IPS-18a (cell line): ENCODE results near the gene EGF.

Source experiments
- H3K27ac ChIP-seq: one replicate; pipeline ENCODE4 v1.5.1; 2013; ENCODE audit warnings: low read length
- H3K27me3 ChIP-seq: one replicate; pipeline ENCODE4 v1.6.1; 2013; ENCODE audit warnings: mild to moderate bottlenecking, low read length; ENCODE audit not compliant: control insufficient read depth, insufficient read depth
- H3K36me3 ChIP-seq: one replicate; pipeline ENCODE4 v1.6.1; 2013; ENCODE audit warnings: low read depth, low read length; ENCODE audit not compliant: control insufficient read depth
- H3K4me1 ChIP-seq: one replicate; pipeline ENCODE4 v1.6.1; 2013; ENCODE audit warnings: low read depth, low read length; ENCODE audit not compliant: control insufficient read depth
- H3K4me3 ChIP-seq: one replicate; pipeline ENCODE4 v1.5.1; 2013; ENCODE audit warnings: low read length
- H3K9ac ChIP-seq: one replicate; pipeline ENCODE4 v1.6.1; 2013; ENCODE audit warnings: mild to moderate bottlenecking, low read length, moderate library complexity
- H3K9me3 ChIP-seq: one replicate; pipeline ENCODE4 v1.6.1; 2013; ENCODE audit warnings: low read depth, low read length; ENCODE audit not compliant: control insufficient read depth

Gene EGF

GRCh38 chr4:110003401-110004187, 90.9 kb downstream of the EGF start:
- H3K4me1 ChIP-seq = no peaks in the 10 kb centered on the region
- H3K9me3 ChIP-seq = no peaks in the 10 kb centered on the region
- no peak overlapping the region for H3K9ac ChIP-seq
- no peaks in the 10 kb centered on the region for H3K27me3 ChIP-seq
- H3K36me3 ChIP-seq = no peaks in the 10 kb centered on the region
- no peak overlapping the region for H3K4me3 ChIP-seq
- H3K27ac ChIP-seq = no peak overlapping the region

DNA sequence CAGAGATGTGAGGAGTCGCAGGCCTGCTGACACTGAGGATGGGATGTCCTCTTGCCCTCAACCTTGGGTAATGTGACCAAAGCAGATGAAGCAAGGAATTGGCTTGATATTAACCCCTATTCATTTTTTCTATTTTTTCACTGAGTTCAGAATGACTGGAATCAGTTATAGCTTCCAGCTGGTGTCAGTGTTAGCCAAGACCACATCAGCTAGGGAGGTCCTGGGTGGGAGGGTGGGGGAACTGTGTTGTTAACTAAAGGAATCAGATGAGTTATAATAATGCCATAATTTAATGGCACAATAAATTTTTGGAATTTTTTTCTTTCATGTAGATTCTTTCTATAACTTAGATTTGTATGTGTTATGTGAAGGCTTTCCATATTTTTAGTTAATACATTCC, 91.9 kb downstream of the EGF start:
- Histone ChIP-seq H3K27me3 (no peaks in the 10 kb centered on the region), H3K4me3 (no peak overlapping the region), H3K4me1 (no peaks in the 10 kb centered on the region), H3K9ac (no peak overlapping the region), H3K9me3 (no peaks in the 10 kb centered on the region), H3K36me3 (no peaks in the 10 kb centered on the region), H3K27ac (no peak overlapping the region)

- Histone ChIP-seq H3K9ac (no peak overlapping the region), H3K4me3 (no peak overlapping the region), H3K27ac (no peak overlapping the region), H3K4me1 (no peaks in the 10 kb centered on the region), H3K27me3 (no peaks in the 10 kb centered on the region), H3K36me3 (no peaks in the 10 kb centered on the region), H3K9me3 (no peaks in the 10 kb centered on the region)
These were observed 92.9 kb downstream of the EGF start for GRCh38 chr4:110005461-110006056.

DNA sequence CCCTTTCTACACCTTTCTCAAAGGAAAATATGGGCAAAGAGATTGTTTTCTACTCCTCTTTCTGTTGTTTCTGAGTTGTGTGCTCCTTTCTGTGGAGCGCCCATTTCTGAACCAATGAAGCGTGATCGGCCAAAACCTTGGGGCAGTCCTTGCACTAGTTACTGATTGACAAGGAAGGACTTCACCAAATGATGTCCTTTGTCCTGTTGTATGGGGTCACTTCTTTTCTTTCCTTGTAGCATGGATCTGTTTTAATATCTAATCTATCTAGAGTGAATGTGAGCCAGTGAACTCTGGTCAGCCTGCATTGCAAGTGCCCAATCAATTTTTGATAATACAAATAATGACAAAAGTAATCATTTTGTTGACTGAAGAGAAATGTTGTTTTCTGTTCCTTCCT, 94.5 kb downstream of the EGF start:
- Histone ChIP-seq H3K9ac (no peak overlapping the region), H3K4me3 (no peak overlapping the region), H3K4me1 (no peaks in the 10 kb centered on the region), H3K27ac (no peak overlapping the region), H3K27me3 (no peaks in the 10 kb centered on the region), H3K9me3 (no peaks in the 10 kb centered on the region), H3K36me3 (no peaks in the 10 kb centered on the region)

- Histone ChIP-seq H3K9me3 (no peaks in the 10 kb centered on the region), H3K27me3 (no peaks in the 10 kb centered on the region), H3K4me1 (no peaks in the 10 kb centered on the region), H3K4me3 (no peak overlapping the region), H3K27ac (no peak overlapping the region), H3K36me3 (no peaks in the 10 kb centered on the region), H3K9ac (no peak overlapping the region)
These were observed 95.9 kb downstream of the EGF start for GRCh38 chr4:110008540-110008939.

GRCh38 chr4:110009550-110009949, 96.9 kb downstream of the EGF start:
- Histone ChIP-seq H3K4me1 (no peaks in the 10 kb centered on the region), H3K27me3 (no peaks in the 10 kb centered on the region), H3K36me3 (no peaks in the 10 kb centered on the region), H3K9ac (no peak overlapping the region), H3K4me3 (no peak overlapping the region), H3K9me3 (no peaks in the 10 kb centered on the region), H3K27ac (no peak overlapping the region)

DNA sequence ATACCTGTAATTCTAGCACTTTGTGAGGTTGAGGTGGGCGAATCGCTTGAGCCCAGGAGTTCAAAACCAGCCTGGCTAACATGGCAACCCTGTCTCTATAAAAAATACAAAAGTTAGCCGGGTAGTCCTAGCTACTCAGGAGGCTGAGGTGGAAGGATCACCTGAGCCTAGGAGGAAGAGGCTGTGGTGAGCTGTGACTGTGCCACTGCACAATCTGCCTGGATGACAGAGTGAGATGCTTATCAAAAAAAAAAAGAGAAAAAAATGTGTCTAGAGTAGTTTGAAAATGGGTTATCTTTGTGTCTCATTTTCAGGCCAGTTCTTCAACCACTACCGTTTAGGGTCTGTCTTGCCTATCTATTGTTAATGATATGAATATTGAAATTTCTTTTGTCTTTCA, 98.1 kb downstream of the EGF start:
- Histone ChIP-seq H3K27ac (no peak overlapping the region), H3K27me3 (no peaks in the 10 kb centered on the region), H3K9me3 (no peaks in the 10 kb centered on the region), H3K4me1 (no peaks in the 10 kb centered on the region), H3K36me3 (no peaks in the 10 kb centered on the region), H3K4me3 (no peak overlapping the region), H3K9ac (no peak overlapping the region)

DNA sequence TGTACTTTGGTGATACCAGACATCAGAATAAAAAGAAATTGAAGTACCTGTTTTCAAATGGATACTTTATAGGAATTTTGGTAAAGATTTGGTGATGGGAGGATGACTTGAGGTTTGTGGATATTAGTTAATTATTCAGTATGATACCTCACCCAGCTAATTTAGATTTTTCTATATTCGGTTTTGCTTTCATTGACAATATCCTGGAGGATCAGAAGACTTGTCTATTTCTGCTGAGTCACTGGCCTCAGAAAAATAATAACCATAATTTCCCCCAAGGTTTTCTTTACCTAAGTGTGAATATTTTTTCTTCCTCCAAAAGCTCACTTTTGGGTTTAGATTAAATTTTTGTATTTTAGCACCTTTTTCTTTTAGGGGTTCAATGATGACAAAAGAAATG, 100.2 kb downstream of the EGF start:
- H3K27ac ChIP-seq = no peak overlapping the region
- no peaks in the 10 kb centered on the region for H3K27me3 ChIP-seq
- no peak overlapping the region for H3K9ac ChIP-seq
- H3K4me1 ChIP-seq = no peaks in the 10 kb centered on the region
- no peaks in the 10 kb centered on the region for H3K9me3 ChIP-seq
- H3K4me3 ChIP-seq = no peak overlapping the region
- H3K36me3 ChIP-seq = no peaks in the 10 kb centered on the region

- Histone ChIP-seq H3K4me1 (no peaks in the 10 kb centered on the region), H3K9me3 (no peaks in the 10 kb centered on the region), H3K27ac (no peak overlapping the region), H3K9ac (no peak overlapping the region), H3K36me3 (no peaks in the 10 kb centered on the region), H3K27me3 (no peaks in the 10 kb centered on the region), H3K4me3 (no peak overlapping the region)
These were observed 101.5 kb downstream of the EGF start for GRCh38 chr4:110014233-110014632.

DNA sequence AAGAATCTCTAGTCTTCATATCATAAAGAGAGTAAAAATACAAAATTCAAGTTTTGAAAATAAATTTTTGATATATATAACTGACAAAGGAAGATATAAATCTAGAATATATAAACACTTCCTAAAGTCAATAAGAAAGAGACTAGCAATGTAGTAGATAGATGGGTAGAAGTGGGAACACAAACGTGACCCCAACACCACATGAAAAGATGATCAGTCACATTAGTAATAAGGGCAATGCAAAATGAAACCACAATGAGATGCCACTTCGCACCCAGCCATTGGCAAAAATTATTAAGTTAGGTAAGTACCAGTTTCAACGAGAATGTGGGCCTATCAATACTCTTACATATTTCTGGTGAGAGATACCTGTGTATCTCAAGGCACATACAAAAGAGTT, 106.5 kb downstream of the EGF start:
- H3K9ac ChIP-seq = no peak overlapping the region
- no peak overlapping the region for H3K27ac ChIP-seq
- no peaks in the 10 kb centered on the region for H3K9me3 ChIP-seq
- H3K4me3 ChIP-seq = no peak overlapping the region
- no peaks in the 10 kb centered on the region for H3K36me3 ChIP-seq
- H3K4me1 ChIP-seq = peaks cover 15% of the 10 kb centered on the region
- H3K27me3 ChIP-seq = no peaks in the 10 kb centered on the region

- Histone ChIP-seq H3K27me3 (no peaks in the 10 kb centered on the region), H3K36me3 (no peaks in the 10 kb centered on the region), H3K9me3 (no peaks in the 10 kb centered on the region), H3K27ac (no peak overlapping the region), H3K9ac (no peak overlapping the region), H3K4me1 (peaks cover 15% of the 10 kb centered on the region), H3K4me3 (no peak overlapping the region)
These were observed 107.5 kb downstream of the EGF start for GRCh38 chr4:110020139-110020538.
